ENCODE measurements around the gene ZNF532. TPM values are rescaled to one million over a fixed set of nuclear protein-coding genes. Genes with fewer than 3 reads are reported as not detected.

The ZNF532 gene
- total RNA-seq, 2 donors from 2014 or later, result 133 to 211 TPM

DNA sequence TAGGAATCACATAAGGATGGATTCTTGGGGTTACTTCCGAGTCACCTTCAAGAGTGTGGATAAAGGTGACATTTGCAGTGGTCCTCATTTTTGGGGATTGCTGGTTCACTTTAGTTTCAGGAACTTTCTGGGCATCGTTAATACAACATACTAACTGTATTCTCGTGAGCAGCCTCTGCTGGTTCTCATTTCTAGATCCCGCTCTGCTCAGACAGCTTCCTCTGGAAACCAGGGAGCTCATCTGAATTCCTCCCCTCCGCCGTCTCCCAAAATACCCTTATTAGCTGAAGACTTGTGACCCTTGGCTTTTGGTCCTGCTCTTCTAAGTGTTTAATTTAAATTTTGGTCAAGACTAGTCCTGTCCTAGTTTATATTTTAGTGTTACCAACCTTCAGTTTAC, 64.5 kb downstream of the ZNF532 start:
- ATAC-seq (ENCODE audit: insufficient number of reproducible peaks, low FRiP score, low read depth) (no peak), DNase-seq (ENCODE audit: low spot score) (no peak)
- Histone ChIP-seq H3K27ac (peak overlapping the region; percentile 67 to 69), H3K27me3 (replicated peaks; ENCODE audit: insufficient read depth) (no peaks in the 10 kb centered on the region), H3K4me1 (ENCODE audit: control insufficient read depth in 1 of 2, low read depth in 2 of 2) (peaks cover 19 to 67% of the 10 kb centered on the region in 2 donors), H3K36me3 (no peaks in the 10 kb centered on the region), H3K4me3 (peak overlapping the region; percentile 58), H3K9me3 (no peaks in the 10 kb centered on the region)
- TF ChIP-seq, protein P1, sequence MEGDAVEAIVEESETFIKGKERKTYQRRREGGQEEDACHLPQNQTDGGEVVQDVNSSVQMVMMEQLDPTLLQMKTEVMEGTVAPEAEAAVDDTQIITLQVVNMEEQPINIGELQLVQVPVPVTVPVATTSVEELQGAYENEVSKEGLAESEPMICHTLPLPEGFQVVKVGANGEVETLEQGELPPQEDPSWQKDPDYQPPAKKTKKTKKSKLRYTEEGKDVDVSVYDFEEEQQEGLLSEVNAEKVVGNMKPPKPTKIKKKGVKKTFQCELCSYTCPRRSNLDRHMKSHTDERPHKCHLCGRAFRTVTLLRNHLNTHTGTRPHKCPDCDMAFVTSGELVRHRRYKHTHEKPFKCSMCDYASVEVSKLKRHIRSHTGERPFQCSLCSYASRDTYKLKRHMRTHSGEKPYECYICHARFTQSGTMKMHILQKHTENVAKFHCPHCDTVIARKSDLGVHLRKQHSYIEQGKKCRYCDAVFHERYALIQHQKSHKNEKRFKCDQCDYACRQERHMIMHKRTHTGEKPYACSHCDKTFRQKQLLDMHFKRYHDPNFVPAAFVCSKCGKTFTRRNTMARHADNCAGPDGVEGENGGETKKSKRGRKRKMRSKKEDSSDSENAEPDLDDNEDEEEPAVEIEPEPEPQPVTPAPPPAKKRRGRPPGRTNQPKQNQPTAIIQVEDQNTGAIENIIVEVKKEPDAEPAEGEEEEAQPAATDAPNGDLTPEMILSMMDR (IDR thresholded peaks at IDR 0.05), result no peak

DNA sequence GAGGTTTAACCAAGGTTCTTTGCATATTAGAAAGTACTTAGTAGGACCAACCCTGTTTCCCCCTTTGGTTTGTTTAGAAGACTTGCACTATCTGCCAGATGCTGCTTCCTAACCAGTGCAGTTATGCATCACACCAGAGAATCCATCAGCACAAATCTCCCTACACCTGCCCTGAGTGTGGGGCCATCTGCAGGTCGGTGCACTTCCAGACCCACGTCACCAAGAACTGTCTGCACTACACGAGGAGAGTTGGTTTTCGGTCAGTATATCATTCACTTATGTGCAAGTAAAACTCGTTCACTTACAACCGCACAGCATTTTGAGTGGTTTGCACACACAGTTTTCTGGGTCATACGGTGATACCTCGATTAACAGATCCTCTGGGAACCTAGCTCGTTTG, 69.7 kb downstream of the ZNF532 start:
- no peak overlapping the region for H3K27ac ChIP-seq
- peaks cover 2% of the 10 kb centered on the region for H3K36me3 ChIP-seq
- no peak for DNase-seq (ENCODE audit: low spot score)
- TF ChIP-seq, protein P1 (IDR thresholded peaks at IDR 0.05), result no peak
- no peak for ATAC-seq (ENCODE audit: insufficient number of reproducible peaks, low FRiP score, low read depth)
- no peaks in the 10 kb centered on the region for H3K27me3 ChIP-seq (replicated peaks; ENCODE audit: insufficient read depth)
- peaks cover 11 to 71% of the 10 kb centered on the region in 2 donors for H3K4me1 ChIP-seq (ENCODE audit: control insufficient read depth in 1 of 2, low read depth in 2 of 2)
- no peak overlapping the region for H3K4me3 ChIP-seq
- H3K9me3 ChIP-seq, result no peaks in the 10 kb centered on the region

DNA sequence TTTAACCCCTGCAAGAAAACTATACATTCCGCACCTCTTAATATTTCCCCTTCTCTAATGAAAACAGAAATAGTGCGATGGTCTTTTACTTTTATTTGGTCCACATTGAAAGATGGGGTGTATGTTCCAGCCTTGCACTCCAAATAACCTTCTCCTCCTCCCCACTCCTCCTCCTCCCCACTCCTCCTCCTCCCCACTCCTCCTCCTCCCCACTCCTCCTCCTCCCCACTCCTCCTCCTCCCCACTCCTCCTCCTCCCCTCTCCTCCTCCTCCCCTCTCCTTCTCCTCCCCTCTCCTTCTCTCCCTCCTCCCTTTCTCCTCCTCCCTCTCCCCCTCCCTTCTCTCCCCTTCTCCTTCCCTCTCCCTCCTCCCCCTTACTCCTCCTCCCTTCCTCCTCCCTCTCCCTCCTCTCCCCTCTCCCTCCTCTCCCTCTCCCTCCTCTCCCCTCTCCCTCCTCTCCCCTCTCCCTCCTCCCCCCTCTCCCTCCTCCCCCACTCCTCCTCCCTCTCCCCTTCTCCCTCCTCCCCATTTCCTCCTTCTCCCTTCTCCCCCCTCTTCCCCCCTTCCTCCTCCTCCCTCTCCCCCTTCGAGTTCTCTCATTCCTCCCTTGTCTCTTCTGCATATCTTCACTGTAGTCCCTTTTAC, 70.4 kb downstream of the ZNF532 start:
- Histone ChIP-seq H3K36me3 (peaks cover 6% of the 10 kb centered on the region), H3K4me1 (ENCODE audit: control insufficient read depth in 1 of 2, low read depth in 2 of 2) (peaks cover 11 to 64% of the 10 kb centered on the region in 2 donors), H3K27ac (no peak overlapping the region), H3K27me3 (replicated peaks; ENCODE audit: insufficient read depth) (no peaks in the 10 kb centered on the region), H3K9me3 (no peaks in the 10 kb centered on the region), H3K4me3 (no peak overlapping the region)
- DNase-seq (ENCODE audit: low spot score) (no peak), ATAC-seq (ENCODE audit: insufficient number of reproducible peaks, low FRiP score, low read depth) (no peak)
- TF ChIP-seq, protein P1 (IDR thresholded peaks at IDR 0.05), result no peak

DNA sequence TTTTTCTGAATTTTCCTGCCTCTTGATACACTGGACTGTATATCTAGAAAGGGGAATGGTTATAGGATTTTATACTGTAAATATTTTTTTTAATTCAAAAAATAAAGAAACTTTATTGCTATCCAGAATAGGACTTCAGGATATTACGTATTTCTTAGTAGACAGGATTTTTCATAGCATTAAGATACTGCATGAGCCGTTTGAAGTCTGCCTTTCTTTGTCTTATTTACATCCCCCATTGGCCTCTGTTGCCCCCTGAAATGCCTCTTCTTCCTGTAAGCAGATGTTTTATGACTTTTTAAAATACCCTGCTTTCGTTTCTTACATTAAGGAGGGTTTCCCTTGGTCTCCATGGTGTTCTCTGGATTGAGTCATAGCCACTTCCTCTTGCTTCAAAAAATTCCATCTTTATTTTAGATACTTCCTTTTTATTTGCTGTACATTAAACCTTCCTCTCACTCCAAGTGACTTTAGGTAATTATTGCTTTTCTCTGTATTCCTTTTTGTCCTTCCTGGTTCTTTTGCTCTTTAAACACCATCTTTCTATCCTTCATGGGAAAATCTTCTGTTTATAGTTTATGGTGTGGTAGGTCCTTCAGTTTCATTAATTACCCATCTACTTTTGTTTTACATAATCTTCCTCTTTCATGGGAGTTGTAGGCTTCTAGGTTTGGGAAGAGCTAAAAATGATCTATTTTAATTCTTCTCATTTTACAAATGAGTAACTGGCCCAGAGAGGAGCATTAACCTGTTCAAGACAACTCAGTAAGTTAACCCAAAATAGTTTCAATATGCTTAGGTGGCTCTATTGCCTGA, 72.6 kb downstream of the ZNF532 start:
- peak; percentile 49 for ATAC-seq (ENCODE audit: insufficient number of reproducible peaks, low FRiP score, low read depth)
- TF ChIP-seq, protein P1 (IDR thresholded peaks at IDR 0.05), result no peak
- H3K36me3 ChIP-seq, result peaks cover 11% of the 10 kb centered on the region
- no peaks in the 10 kb centered on the region for H3K27me3 ChIP-seq (replicated peaks; ENCODE audit: insufficient read depth)
- peak overlapping the region; percentile 35 to 54 for H3K27ac ChIP-seq
- H3K4me3 ChIP-seq, result no peak overlapping the region
- DNase-seq (ENCODE audit: low spot score), result no peak
- peaks cover 11 to 47% of the 10 kb centered on the region in 2 donors for H3K4me1 ChIP-seq (ENCODE audit: control insufficient read depth in 1 of 2, low read depth in 2 of 2)
- H3K9me3 ChIP-seq, result no peaks in the 10 kb centered on the region

DNA sequence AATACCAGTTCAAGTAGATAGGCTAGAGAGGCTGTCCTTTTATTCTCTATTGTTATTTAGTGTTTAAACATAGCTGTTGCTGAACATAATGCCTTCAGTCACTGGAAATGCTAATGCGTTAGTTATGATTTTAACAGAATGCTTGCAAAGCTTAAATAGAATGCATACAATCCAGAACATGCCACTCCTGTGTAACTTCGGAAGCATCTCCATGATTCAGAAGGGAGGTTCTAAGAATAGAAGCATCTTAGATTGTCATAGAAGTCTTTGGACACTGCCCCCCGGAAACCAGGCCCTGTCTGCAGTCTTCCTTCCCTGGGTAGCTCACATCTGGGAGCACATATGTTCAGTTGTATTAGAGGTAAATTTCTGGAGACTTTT, 73.2 kb downstream of the ZNF532 start:
- Histone ChIP-seq H3K4me3 (no peak overlapping the region), H3K4me1 (ENCODE audit: control insufficient read depth in 1 of 2, low read depth in 2 of 2) (peaks cover 14 to 51% of the 10 kb centered on the region in 2 donors), H3K27ac (peak overlapping the region in 1 of 2 donors; percentile 35), H3K9me3 (no peaks in the 10 kb centered on the region), H3K36me3 (peaks cover 11% of the 10 kb centered on the region), H3K27me3 (replicated peaks; ENCODE audit: insufficient read depth) (no peaks in the 10 kb centered on the region)
- TF ChIP-seq, protein P1 (IDR thresholded peaks at IDR 0.05), result no peak
- ATAC-seq (ENCODE audit: insufficient number of reproducible peaks, low FRiP score, low read depth), result no peak
- no peak for DNase-seq (ENCODE audit: low spot score)
